HEK293 (cell line): ENCODE data around the gene SLC39A13.

ENCODE experiments used
- GLI4 ChIP-seq: fragments of 450-650 bp; formaldehyde crosslinking; IDR thresholded peaks from 2 replicates; pipeline ENCODE4 v1.5.1; 2016; ENCODE audit warnings: missing biosample characterization, missing genetic modification characterization
- ZNF24 ChIP-seq: fragments of 450-650 bp; formaldehyde crosslinking; IDR thresholded peaks from 2 replicates; pipeline ENCODE4 v1.5.1; 2016; ENCODE audit warnings: missing biosample characterization, missing genetic modification characterization
- ZNF501 ChIP-seq: fragments of 450-650 bp; formaldehyde crosslinking; IDR thresholded peaks from 2 replicates; pipeline ENCODE4 v1.5.1; 2016; ENCODE audit warnings: missing biosample characterization, missing genetic modification characterization
- ZNF670 ChIP-seq: fragments of 450-650 bp; formaldehyde crosslinking; IDR thresholded peaks from 2 replicates; pipeline ENCODE4 v1.5.1; 2016; ENCODE audit warnings: missing biosample characterization, missing genetic modification characterization, low read depth
- ZSCAN30 ChIP-seq: fragments of 450-650 bp; IDR thresholded peaks from 2 replicates; pipeline ENCODE4 v1.5.1; 2018; ENCODE audit warnings: missing biosample characterization, mild to moderate bottlenecking, missing genetic modification characterization, moderate library complexity
- TF ChIP-seq, protein P1 (sequence below): fragments of 450-650 bp; formaldehyde crosslinking; IDR thresholded peaks from 2 replicates; pipeline ENCODE4 v1.5.1; 2016; ENCODE audit warnings: missing biosample characterization, missing genetic modification characterization
- TF ChIP-seq, protein P2 (sequence below): fragments of 450-650 bp; formaldehyde crosslinking; IDR thresholded peaks from 2 replicates; pipeline ENCODE4 v1.5.1; 2016; ENCODE audit warnings: missing biosample characterization, missing genetic modification characterization
- TF ChIP-seq, protein P3 (sequence below): sonication (generic); formaldehyde crosslinking; IDR thresholded peaks from 2 replicates; pipeline ENCODE4 v1.8.1; 2022; ENCODE audit warnings: mild to moderate bottlenecking, moderate library complexity, missing genetic modification reagents
- TF ChIP-seq, protein P4 (sequence below): fragments of 450-650 bp; formaldehyde crosslinking; optimal IDR thresholded peaks from 2 replicates; pipeline ENCODE3; 2016; ENCODE audit warnings: missing biosample characterization, mild to moderate bottlenecking, missing genetic modification characterization
- TF ChIP-seq, protein P5 (sequence below): IDR thresholded peaks from 2 replicates; pipeline ENCODE4 v1.6.1; 2011; ENCODE audit warnings: mild to moderate bottlenecking, low read depth, low read length, borderline replicate concordance

DNA sequence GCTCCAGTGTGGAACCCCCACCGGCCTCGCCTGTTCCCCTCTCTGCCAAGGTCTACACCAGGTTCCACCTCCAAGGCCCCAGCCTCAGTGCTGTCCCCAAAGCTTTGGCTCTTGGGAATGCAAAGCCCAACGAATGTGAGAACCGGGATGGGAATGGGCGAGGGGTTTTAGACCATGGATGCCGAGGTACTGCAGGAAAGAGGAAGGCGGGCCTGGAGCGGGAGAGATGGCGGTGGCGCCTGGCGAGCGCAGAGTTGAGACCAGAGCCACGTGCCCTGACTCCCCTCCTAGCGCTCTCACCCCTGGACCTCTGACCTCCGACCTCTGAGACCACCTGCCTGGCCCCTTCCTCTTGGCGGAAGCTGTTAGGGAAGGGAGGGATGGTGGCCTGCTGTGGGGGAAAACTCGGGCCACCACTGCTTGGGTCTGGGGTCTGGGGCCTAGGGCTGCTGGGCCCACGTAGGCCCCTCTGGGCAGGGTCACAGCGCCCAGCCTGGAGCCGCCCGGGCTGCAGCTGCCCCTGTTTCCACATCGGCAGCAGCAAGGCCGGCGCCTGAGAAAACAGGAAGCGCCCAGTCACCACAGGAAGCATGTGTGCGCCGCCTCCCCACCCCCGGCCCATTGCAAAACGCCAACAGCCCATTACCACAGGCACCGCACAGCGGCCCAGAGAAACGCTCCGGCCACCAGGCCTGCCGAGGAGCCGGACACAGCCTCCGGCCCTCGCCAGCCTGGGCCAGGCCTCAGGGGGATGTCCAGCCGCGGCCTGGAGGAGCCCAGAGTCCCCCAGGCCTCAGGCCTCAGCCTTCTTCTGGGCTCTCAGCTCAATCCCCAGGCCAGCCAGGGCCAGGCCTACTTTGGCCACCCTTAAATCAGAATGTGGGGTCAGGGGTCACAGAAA is 13.8 kb upstream of the SLC39A13 start:
- TF ChIP-seq, protein P1, sequence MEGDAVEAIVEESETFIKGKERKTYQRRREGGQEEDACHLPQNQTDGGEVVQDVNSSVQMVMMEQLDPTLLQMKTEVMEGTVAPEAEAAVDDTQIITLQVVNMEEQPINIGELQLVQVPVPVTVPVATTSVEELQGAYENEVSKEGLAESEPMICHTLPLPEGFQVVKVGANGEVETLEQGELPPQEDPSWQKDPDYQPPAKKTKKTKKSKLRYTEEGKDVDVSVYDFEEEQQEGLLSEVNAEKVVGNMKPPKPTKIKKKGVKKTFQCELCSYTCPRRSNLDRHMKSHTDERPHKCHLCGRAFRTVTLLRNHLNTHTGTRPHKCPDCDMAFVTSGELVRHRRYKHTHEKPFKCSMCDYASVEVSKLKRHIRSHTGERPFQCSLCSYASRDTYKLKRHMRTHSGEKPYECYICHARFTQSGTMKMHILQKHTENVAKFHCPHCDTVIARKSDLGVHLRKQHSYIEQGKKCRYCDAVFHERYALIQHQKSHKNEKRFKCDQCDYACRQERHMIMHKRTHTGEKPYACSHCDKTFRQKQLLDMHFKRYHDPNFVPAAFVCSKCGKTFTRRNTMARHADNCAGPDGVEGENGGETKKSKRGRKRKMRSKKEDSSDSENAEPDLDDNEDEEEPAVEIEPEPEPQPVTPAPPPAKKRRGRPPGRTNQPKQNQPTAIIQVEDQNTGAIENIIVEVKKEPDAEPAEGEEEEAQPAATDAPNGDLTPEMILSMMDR (tag by site-specific recombination), result no peak
- TF ChIP-seq GLI4, result no peak
- TF ChIP-seq ZNF670 (tag by site-specific recombination), result no peak
- TF ChIP-seq, protein P2, sequence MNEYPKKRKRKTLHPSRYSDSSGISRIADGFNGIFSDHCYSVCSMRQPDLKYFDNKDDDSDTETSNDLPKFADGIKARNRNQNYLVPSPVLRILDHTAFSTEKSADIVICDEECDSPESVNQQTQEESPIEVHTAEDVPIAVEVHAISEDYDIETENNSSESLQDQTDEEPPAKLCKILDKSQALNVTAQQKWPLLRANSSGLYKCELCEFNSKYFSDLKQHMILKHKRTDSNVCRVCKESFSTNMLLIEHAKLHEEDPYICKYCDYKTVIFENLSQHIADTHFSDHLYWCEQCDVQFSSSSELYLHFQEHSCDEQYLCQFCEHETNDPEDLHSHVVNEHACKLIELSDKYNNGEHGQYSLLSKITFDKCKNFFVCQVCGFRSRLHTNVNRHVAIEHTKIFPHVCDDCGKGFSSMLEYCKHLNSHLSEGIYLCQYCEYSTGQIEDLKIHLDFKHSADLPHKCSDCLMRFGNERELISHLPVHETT, result no peak
- TF ChIP-seq ZSCAN30 (tag by site-specific recombination), result no peak
- TF ChIP-seq, protein P3, sequence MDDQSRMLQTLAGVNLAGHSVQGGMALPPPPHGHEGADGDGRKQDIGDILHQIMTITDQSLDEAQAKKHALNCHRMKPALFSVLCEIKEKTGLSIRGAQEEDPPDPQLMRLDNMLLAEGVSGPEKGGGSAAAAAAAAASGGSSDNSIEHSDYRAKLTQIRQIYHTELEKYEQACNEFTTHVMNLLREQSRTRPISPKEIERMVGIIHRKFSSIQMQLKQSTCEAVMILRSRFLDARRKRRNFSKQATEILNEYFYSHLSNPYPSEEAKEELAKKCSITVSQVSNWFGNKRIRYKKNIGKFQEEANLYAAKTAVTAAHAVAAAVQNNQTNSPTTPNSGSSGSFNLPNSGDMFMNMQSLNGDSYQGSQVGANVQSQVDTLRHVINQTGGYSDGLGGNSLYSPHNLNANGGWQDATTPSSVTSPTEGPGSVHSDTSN, result no peak
- no peak for TF ChIP-seq ZNF24
- TF ChIP-seq ZNF501 (tag by site-specific recombination), result no peak
- TF ChIP-seq, protein P4, sequence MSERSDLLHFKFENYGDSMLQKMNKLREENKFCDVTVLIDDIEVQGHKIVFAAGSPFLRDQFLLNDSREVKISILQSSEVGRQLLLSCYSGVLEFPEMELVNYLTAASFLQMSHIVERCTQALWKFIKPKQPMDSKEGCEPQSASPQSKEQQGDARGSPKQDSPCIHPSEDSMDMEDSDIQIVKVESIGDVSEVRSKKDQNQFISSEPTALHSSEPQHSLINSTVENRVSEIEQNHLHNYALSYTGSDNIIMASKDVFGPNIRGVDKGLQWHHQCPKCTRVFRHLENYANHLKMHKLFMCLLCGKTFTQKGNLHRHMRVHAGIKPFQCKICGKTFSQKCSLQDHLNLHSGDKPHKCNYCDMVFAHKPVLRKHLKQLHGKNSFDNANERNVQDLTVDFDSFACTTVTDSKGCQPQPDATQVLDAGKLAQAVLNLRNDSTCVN (tag by site-specific recombination), result no peak
- TF ChIP-seq, protein P5, sequence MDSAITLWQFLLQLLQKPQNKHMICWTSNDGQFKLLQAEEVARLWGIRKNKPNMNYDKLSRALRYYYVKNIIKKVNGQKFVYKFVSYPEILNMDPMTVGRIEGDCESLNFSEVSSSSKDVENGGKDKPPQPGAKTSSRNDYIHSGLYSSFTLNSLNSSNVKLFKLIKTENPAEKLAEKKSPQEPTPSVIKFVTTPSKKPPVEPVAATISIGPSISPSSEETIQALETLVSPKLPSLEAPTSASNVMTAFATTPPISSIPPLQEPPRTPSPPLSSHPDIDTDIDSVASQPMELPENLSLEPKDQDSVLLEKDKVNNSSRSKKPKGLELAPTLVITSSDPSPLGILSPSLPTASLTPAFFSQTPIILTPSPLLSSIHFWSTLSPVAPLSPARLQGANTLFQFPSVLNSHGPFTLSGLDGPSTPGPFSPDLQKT, result no peak
